Stomach (tissue), 4 donors: ENCODE data around the gene CCDC86.

ENCODE experiments used
- CTCF ChIP-seq, 7 experiments: fragments of 450-650 bp in 4 of 7; fragments of 200-600 bp in 3 of 7; sonication (generic) in 3 of 7; IDR thresholded peaks; one replicate each; pipeline ENCODE4 v1.5.1; 2016 to 2019; ENCODE audit warnings: antibody characterized with exemption in 7 of 7, control low read depth in 2 of 7, mild to moderate bottlenecking in 1 of 7
- EP300 ChIP-seq: sonication (generic); formaldehyde crosslinking; IDR thresholded peaks from one replicate; pipeline ENCODE4 v1.6.1; 2017; ENCODE audit warnings: antibody characterized with exemption
- POLR2A ChIP-seq, 4 donors: fragments of 450-650 bp; IDR thresholded peaks; one replicate each; pipeline ENCODE4 v1.6.1; 2016; ENCODE audit warnings: antibody characterized with exemption in 4 of 4, control low read depth in 2 of 4, mild to moderate bottlenecking in 1 of 4, moderate library complexity in 1 of 4

- no peak for TF ChIP-seq EP300
- TF ChIP-seq CTCF (IDR thresholded peaks at IDR 0.05) = no peak
- no peak for TF ChIP-seq POLR2A (IDR thresholded peaks at IDR 0.05)
Measured at GRCh38 chr11:60854847-60855725, 13.2 kb downstream of the CCDC86 start.
